ENCODE measurements around the gene DPEP3.

The DPEP3 gene

DNA sequence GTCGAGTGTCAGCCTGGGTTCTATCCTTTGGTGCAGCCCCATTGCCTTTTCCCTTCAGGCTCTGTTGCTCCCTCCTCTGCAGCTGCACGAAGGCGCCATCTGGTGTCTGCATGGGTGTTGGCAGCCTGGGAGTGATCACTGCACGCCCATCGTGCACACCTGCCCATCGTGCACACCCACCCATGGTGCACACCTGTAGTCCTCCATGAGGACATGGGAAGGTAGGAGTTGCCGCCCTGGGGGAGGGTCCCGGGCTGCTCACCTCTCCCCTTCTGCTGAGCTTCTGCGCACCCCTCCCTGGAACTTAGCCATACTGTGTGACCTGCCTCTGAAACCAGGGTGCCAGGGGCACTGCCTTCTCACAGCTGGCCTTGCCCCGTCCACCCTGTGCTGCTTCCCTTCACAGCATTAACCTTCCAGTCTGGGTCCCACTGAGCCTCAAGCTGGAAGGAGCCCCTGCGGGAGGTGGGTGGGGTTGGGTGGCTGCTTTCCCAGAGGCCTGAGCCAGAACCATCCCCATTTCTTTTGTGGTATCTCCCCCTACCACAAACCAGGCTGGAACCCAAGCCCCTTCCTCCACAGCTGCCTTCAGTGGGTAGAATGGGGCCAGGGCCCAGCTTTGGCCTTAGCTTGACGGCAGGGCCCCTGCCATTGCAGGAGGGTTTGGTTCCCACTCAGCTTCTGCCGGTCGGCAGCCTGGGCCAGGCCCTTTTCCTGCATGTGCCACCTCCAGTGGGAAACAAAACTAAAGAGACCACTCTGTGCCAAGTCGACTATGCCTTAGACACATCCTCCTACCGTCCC, 51.5 kb downstream of the DPEP3 start:
- peak; percentile 77 to 80 for DNase-seq

DNA sequence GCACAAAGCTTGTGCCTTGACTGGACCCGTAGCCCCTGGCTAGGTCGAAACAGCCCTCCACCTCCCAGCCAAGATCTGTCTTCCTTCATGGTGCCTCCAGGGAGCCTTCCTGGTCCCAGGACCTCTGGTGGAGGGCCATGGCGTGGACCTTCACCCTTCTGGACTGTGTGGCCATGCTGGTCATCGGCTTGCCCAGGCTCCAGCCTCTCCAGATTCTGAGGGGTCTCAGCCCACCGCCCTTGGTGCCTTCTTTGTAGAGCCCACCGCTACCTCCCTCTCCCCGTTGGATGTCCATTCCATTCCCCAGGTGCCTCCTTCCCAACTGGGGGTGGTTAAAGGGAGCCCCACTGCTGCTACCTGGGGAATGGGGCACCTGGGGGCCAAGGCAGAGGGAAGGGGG, 52.2 kb downstream of the DPEP3 start:
- no peak for DNase-seq

GRCh38 chr16:67927131-67927941, 53.0 kb downstream of the DPEP3 start:
- DNase-seq, result no peak

- peak; percentile 17 to 34 for DNase-seq
Measured at GRCh38 chr16:67926181-67926750, 54.0 kb downstream of the DPEP3 start.
